ENCODE measurements around the gene TICRR. TPM values are rescaled to one million over a fixed set of nuclear protein-coding genes. Genes with fewer than 3 reads are reported as not detected.
A peak's percentile ranks its signal among the peaks of the same experiment; 100 is the strongest.

The TICRR gene
- total RNA-seq, 1 donor from 2014 or later: 2.2 TPM

DNA sequence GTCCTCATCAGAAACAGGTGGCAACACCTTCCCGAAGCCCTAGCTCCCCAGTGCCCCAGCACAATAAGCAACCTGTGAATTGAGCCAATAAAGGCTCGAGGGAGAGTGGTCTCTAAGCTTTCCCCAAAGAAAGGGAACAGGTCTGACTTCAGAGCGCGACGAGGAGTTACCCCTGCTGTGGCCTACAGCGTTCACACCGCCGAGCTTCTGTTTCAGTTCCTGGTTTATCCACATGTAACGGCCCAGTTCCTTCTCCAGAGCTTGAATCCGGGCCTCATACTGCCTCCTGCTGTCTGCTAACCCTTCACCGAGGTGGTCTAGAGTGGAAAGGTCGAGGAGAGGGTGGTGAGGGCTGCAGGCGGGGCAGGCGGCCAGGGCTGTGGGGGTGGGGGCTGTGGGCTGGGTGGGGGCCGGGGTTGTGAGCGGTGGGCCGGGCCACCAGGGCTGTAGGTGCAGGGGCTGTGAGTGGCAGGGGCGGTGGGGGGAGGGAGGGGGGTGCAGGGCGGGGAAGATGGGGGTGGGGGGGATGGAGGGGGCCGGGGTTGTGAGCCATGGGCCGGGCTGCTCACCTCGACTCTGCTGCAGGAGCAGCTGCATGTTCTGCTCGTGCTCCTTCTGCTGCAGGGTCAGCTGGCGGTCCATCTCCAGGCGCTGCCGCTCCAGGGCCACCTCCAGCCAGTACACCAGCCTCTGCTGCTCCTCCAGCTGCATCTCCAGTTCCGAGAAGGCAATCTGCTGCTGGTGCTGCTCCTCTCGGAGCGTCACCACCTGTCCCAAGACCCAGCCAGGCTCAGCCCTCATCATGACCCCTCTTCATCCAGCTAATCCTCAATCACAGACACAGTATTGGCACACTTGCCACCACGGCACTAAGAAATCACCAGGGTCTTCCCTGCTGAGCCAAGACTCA, 53.8 kb downstream of the TICRR start:
- H3K27ac Mint-ChIP-seq (ENCODE audit: unreplicated experiment): no peak overlapping the region
- TF ChIP-seq, protein P1, sequence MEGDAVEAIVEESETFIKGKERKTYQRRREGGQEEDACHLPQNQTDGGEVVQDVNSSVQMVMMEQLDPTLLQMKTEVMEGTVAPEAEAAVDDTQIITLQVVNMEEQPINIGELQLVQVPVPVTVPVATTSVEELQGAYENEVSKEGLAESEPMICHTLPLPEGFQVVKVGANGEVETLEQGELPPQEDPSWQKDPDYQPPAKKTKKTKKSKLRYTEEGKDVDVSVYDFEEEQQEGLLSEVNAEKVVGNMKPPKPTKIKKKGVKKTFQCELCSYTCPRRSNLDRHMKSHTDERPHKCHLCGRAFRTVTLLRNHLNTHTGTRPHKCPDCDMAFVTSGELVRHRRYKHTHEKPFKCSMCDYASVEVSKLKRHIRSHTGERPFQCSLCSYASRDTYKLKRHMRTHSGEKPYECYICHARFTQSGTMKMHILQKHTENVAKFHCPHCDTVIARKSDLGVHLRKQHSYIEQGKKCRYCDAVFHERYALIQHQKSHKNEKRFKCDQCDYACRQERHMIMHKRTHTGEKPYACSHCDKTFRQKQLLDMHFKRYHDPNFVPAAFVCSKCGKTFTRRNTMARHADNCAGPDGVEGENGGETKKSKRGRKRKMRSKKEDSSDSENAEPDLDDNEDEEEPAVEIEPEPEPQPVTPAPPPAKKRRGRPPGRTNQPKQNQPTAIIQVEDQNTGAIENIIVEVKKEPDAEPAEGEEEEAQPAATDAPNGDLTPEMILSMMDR (IDR thresholded peaks at IDR 0.05): no peak
- peak; percentile 44 for DNase-seq (ENCODE audit: low spot score)
- H3K27me3 Mint-ChIP-seq (ENCODE audit: low read depth): no peaks in the 10 kb centered on the region
- no peak overlapping the region for H3K4me3 Mint-ChIP-seq (ENCODE audit: unreplicated experiment)
- no peaks in the 10 kb centered on the region for H3K4me1 Mint-ChIP-seq (ENCODE audit: low read depth)
- H3K9me3 Mint-ChIP-seq (ENCODE audit: low read depth): no peaks in the 10 kb centered on the region
- peaks cover 40% of the 10 kb centered on the region for H3K36me3 Mint-ChIP-seq (ENCODE audit: low read depth)

DNA sequence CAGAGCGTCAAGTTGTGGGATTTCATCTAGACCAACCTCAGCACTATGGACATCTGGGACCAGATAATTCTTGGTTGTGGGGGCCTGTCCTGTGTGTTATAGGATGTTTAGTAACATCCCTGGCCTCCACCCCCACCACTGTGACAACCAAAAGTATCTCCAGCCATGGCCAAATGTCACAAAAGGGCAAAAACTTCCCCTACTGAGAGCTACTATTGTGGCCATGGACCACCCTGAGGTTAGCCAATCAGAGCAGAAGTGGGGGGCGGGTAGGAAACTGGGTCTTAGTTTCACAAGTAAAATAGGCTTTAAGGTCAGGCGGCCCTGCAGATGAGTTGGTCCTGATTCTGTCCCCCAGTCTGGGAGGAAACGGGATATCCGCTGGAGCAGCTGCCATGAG, 54.6 kb downstream of the TICRR start:
- no peaks in the 10 kb centered on the region for H3K9me3 Mint-ChIP-seq (ENCODE audit: low read depth)
- no peaks in the 10 kb centered on the region for H3K27me3 Mint-ChIP-seq (ENCODE audit: low read depth)
- H3K4me3 Mint-ChIP-seq (ENCODE audit: unreplicated experiment): no peak overlapping the region
- H3K4me1 Mint-ChIP-seq (ENCODE audit: low read depth): no peaks in the 10 kb centered on the region
- DNase-seq (ENCODE audit: low spot score): no peak
- no peak overlapping the region for H3K27ac Mint-ChIP-seq (ENCODE audit: unreplicated experiment)
- H3K36me3 Mint-ChIP-seq (ENCODE audit: low read depth): peaks cover 43% of the 10 kb centered on the region
- TF ChIP-seq, protein P1 (IDR thresholded peaks at IDR 0.05): no peak

DNA sequence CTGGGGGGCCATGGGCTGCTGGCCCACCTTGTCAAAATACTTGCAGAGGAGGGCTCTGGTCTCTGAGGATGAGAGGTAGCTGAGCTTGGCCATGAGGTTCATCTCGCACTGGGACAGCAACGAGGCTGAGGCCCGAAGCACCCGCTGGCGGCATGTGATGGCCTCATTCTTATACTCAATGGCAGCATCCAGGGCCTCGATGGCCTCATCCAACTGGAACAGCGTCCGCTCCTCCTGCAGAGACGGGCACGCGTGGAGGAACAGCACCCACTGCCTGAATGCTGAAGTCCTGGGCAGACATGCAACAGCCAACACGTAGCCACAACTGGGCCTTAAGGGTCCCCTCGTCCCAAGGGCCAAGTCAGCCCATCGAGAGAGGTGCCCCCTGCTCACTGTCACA, 55.0 kb downstream of the TICRR start:
- Mint-ChIP-seq H3K27ac (ENCODE audit: unreplicated experiment) (no peak overlapping the region), H3K4me1 (ENCODE audit: low read depth) (no peaks in the 10 kb centered on the region), H3K9me3 (ENCODE audit: low read depth) (peaks cover under 1% of the 10 kb centered on the region), H3K36me3 (ENCODE audit: low read depth) (peaks cover 44% of the 10 kb centered on the region), H3K4me3 (ENCODE audit: unreplicated experiment) (no peak overlapping the region), H3K27me3 (ENCODE audit: low read depth) (no peaks in the 10 kb centered on the region)
- TF ChIP-seq, protein P1 (IDR thresholded peaks at IDR 0.05): no peak
- DNase-seq (ENCODE audit: low spot score): peak; percentile 74

DNA sequence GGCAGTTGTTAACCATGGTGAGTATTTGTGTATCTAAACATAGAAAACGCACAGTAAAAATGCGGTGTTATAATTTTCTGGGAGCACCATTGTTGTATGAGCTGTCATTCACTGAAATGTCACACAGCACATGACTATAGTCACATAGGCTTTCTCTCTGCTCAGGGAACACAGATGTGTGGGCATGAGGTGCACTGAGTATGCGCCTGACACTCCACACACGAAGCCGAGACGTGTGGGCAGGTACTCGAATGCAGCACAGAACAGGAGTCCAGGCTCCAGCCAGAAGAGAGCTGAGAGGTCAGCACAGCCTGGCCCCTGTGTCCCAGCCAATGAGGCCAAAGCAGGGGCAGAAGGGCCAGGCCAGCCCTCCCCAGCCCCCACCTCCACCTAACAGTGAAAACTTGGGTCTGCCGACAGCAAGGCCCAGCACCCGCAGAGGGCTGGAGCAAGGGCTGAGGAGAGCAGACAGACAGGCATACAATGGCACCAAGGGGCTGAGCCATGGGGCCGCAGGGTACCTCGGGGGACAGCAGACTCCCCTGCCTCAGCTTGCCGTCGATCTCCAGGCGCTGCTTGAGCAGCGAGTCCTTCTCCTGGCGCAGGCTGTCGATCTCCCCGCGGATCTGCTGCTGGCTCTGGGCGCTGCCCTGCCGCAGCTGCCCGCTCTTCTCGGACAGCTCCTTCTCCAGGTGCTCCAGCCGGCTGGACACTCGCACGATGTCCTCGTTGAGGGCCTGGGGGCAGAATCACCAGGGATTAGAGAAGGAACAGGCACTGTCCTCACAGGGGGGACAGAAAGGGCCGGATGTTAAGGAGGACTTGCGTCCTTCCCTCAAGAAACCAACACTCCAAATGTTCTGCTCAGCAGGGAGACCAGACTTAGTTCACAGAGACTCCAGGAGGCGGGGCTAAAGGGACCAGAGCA, 56.0 kb downstream of the TICRR start:
- peaks cover 2% of the 10 kb centered on the region for H3K9me3 Mint-ChIP-seq (ENCODE audit: low read depth)
- H3K27me3 Mint-ChIP-seq (ENCODE audit: low read depth): no peaks in the 10 kb centered on the region
- H3K4me1 Mint-ChIP-seq (ENCODE audit: low read depth): no peaks in the 10 kb centered on the region
- peak; percentile 87 for DNase-seq (ENCODE audit: low spot score)
- H3K36me3 Mint-ChIP-seq (ENCODE audit: low read depth): peaks cover 40% of the 10 kb centered on the region
- no peak overlapping the region for H3K4me3 Mint-ChIP-seq (ENCODE audit: unreplicated experiment)
- no peak overlapping the region for H3K27ac Mint-ChIP-seq (ENCODE audit: unreplicated experiment)
- TF ChIP-seq, protein P1 (IDR thresholded peaks at IDR 0.05): no peak

- peak; percentile 52 for DNase-seq (ENCODE audit: low spot score)
- Mint-ChIP-seq H3K4me3 (ENCODE audit: unreplicated experiment) (no peak overlapping the region), H3K27ac (ENCODE audit: unreplicated experiment) (no peak overlapping the region), H3K36me3 (ENCODE audit: low read depth) (peaks cover 39% of the 10 kb centered on the region), H3K9me3 (ENCODE audit: low read depth) (peaks cover 2% of the 10 kb centered on the region), H3K4me1 (ENCODE audit: low read depth) (no peaks in the 10 kb centered on the region), H3K27me3 (ENCODE audit: low read depth) (no peaks in the 10 kb centered on the region)
- TF ChIP-seq, protein P1 (IDR thresholded peaks at IDR 0.05): no peak
Measured at GRCh38 chr15:89631902-89632264, 56.6 kb downstream of the TICRR start.

Data from chondrocyte (in vitro differentiated cells).